HG02798 (cell line): ENCODE results near the gene RPS19BP1.

Source experiments
- ATAC-seq: cut with Tn5 transposase; IDR thresholded peaks from one replicate; pipeline ENCODE4 v1.9.1; 2021; ENCODE audit warnings: mild to moderate bottlenecking; ENCODE audit not compliant: unreplicated experiment, poor library complexity

RPS19BP1 gene

DNA sequence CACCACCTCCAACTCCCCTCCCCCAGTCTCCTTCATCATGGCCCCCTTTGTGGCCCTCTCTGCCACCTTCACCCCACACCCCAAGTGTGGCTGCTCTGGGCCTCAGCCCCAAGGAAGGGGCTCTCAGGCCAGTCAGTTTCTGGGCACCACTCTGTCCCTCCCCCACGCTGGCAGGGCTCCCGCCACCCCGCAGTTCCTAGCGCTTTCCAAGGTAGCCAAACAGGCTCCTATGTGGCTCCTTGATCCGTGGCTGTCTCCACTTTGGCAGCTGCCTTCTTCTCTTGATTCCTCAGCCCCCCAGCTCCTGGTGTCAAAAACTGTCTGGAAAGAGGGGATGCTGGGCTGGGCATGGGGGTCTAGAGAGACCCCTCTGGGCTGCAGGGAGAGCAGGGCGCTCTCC is 27.6 kb upstream of the RPS19BP1 start:
- ATAC-seq, result no peak

DNA sequence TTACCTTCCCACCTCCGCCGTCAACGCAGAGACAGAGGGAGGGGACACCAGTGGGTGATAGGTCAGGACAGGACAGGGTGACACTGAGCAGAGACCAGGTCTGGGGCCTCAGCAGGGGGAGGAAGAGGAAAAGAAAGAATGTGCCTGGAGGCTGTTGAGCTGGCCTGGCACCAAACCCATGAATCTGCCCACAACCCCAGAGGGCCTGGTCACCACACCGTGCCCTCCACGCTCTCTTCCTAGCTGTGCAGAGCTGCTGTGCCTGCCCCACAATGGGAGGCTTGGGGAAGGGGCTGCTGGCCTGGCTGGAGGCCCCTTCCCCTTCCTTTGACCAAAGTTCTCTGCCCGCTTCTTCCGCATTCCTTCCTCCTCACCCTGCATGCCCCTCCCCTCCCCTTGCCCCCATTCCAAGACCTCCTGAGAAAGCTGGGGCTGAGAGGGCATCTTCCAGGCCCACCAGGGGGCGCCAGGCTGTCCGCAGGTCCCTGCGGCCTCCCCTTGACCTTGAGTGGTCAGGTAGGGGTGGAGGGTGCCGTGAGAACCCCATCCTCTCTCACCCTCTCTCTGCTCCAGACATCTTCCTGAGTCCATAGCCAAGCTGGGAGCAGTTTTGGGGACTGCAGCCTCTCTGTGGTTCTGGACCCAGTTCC is 27.0 kb upstream of the RPS19BP1 start:
- no peak for ATAC-seq

GRCh38 chr22:39558950-39559349 is 26.4 kb upstream of the RPS19BP1 start:
- no peak for ATAC-seq

GRCh38 chr22:39558254-39558727 is 25.7 kb upstream of the RPS19BP1 start:
- ATAC-seq, result no peak

- no peak for ATAC-seq
These were observed 24.7 kb upstream of the RPS19BP1 start for GRCh38 chr22:39556970-39557841.

GRCh38 chr22:39554151-39554550 is 21.6 kb upstream of the RPS19BP1 start:
- no peak for ATAC-seq

DNA sequence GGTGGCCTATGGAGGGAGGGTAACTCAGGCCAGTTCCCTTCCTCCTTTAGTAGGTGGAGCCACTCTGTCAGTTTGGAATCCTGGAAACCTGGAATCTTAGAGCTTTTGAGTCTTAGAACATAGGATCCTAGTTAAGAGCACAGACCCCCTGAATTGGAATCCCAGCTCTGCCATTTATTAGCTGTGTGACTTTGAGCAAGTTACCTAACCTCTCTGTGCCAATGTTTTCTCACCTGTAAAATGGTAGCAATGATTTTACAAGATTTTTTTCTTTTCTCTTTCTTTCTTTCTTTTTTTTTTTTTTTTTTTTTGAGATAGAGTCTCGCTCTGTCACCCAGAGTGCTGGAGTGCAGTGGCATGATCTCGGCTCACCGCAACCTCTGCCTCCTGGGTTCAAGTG is 20.9 kb upstream of the RPS19BP1 start:
- no peak for ATAC-seq

- ATAC-seq, result no peak
These were observed 15.0 kb upstream of the RPS19BP1 start for GRCh38 chr22:39547587-39547947.

GRCh38 chr22:39546889-39547586 is 14.5 kb upstream of the RPS19BP1 start:
- ATAC-seq, result no peak

DNA sequence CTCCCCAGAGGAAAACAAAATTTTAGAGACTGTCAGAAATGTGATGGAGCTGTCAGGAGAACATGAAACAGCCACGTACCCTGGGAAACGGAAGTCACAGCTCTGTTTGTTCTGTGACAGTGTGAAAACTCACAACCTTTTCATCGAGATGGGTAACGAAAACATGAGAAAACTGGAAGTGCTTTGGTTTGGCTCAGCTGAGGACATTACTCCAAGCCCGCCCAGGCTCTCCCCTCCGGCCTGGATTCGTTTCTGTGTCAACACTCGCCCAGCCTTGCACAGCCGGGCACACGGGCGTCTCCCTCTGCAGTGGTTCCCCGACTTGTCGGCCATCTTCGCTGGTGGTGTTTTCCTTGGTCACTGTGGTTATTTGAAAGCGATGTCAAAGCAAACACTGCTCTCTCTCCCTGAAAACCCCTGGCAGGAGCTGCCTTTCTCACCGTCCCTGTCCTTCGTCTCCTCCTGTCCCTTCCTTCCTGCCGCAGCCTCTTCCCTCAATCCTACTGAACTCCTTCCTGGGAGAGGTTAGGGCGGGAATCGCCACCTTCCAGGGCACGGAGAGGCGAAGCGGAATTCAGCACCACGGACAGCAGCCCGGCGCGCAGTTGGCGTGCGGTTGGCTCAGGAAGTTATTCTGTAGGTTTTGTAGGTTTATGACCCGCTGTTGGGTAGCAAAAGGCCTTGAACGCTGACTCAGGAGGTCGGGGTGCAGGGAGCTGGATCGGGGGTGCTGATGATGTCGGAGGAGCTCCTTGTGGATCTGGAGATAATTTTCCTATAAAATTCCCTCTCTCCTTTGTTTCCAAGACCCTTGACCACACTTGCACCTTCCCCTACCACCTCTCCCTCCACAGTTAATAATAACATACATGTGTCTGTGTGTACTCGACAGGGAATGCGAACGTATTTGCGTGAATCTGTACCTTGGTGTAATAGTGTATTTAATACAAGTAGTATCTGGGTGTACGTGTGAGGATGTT is 13.1 kb upstream of the RPS19BP1 start:
- ATAC-seq, result no peak

DNA sequence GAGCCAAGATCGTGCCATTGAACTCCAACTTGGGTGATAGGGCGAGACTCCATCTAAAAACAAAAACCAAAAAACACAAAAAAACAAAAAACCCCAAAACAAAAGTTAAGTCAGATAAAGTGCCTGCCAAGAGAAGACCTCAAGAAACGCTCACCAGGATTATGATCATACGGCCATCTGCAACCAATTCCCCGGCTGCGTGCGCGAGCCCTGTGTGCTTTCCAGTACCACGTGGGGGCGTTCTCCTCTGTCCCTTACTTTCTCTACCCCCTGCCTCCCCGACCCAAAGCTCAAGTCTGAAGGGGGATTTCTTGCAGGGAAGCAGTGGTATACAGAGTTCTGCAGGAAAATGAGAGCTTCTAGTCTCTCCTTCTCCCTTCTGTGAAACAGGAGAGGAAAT is 10.5 kb upstream of the RPS19BP1 start:
- no peak for ATAC-seq

- ATAC-seq, result no peak
These were observed 5.4 kb upstream of the RPS19BP1 start for GRCh38 chr22:39537975-39538374.

- ATAC-seq, result no peak
These were observed 4.2 kb upstream of the RPS19BP1 start for GRCh38 chr22:39536711-39537110.

DNA sequence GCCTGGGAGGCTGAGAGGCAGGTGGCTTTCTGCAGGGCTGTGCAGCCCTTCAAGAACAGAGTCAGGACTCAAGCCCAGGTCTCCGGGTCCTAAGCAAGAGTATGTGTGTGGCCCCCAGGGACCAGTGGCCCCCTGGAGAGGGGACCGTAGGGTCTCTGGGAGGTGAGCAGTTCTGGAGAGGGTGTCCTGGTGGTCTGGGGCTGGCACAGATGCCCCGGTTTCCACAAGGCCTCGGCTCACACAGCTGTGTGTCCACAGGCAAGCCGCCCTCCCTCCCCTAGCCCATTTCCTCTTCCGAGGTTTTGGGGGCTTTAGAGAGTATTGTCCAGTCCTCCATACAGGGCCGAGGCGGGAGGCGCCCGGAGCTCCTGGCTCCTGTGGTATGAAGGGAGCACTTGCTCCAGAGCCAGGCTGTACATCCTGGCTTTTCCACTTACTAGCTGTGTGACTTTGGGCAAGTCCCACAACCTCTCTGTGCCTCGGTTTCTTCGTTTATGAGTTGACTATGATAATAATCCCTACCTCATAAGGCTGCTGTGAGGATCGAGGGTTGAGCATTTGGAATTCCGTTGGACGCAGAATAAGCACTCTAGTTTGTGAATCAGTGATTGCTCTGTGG is 3.4 kb upstream of the RPS19BP1 start:
- no peak for ATAC-seq

GRCh38 chr22:39535357-39535725 is 2.8 kb upstream of the RPS19BP1 start:
- no peak for ATAC-seq

DNA sequence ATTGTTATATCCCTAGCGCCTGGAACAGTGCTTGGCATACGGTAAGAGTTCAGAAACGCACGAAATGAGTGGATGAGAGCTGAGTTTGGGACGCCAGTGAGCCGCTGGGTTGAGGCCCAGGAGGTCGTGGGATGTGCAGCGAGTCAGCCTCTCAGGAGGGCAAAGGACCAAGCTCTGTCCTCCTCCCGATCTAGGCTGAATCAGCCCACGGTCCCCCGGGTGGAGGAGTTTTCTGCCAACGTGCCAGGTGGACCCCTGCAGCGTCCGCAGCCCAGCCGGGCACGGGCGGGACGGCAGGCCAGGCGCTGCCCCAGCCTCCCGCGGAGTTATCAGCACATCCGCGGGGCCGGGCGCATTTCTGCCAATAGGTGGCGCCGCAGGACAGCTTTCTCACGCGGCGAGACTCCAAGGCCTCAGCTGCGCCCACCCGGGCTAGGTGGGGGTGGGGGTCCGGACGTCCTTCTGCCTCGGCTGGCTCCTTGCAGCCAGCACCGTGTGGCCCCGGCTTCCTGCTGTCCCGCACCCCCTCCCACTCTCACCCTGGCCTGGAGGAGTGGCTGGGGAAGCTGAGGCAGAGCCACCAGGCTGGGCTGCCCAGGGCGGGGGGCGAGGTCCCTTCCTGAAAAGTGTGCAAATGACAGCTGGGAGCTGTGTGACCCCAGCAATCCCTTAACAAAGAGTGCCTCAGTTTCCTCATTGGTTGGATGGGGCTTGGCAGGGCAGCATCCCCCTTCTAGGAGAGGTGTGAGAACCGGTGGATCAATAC is 2.2 kb upstream of the RPS19BP1 start:
- ATAC-seq, result no peak

- ATAC-seq, result no peak
These were observed 1.6 kb upstream of the RPS19BP1 start for GRCh38 chr22:39534092-39534506.

DNA sequence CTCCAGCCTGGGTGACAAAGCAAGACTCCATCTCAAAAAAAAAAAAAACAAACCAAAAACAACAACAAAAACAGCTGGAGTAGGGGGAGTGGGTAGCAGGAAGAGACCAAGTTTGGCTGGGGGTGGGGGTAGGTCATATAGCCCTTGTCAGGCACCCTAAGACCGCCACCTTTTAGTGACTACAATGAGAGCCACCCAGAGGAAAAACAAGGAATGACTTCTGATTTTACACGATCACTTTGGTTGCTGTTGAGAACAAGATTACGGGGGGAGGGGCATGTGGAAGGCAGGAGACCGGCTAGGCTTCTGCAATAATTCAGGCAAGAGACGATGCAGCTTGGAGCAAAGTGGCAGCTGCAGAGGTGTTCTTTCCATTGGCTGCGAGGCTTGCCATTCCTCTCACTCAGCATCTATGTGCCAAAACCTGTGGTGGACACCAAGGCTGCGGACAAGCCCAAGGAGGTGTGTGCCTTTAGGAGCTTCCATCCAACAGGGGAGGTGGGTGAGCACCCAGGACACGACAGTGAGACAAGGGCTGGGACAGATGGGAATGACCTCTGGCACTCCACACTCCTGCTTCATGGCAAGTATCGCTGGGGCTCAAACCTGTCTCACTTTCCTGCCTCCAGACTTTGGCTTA is 1.7 kb downstream of the RPS19BP1 start:
- ATAC-seq, result no peak
